Inferior parietal cortex (tissue), 1 donor: ENCODE data around the gene INPP4B.

ENCODE experiments used
- DNase-seq: peaks from one replicate; pipeline ENCODE4 v3.0.0-alpha.2; 2016; ENCODE audit errors: extremely low spot score

The INPP4B gene

DNA sequence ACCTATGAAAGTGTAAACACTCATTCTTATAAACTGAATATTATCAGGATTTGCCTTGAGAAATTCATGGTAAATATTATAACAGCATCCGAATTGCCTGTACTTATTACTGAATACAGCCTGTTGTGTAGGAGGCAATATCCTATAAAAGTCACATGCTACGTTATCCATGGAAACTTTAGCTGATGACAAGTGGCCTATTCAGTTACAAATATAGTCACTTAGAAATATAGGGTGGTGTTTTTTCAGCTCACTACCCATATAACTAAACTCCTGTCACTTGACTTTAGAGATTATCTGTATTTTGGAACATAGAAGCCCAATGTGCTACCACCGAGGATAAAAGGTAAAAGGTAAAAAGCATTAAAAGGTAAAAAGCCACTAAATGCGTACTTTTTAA, 493.4 kb downstream of the INPP4B start:
- DNase-seq, result no peak

DNA sequence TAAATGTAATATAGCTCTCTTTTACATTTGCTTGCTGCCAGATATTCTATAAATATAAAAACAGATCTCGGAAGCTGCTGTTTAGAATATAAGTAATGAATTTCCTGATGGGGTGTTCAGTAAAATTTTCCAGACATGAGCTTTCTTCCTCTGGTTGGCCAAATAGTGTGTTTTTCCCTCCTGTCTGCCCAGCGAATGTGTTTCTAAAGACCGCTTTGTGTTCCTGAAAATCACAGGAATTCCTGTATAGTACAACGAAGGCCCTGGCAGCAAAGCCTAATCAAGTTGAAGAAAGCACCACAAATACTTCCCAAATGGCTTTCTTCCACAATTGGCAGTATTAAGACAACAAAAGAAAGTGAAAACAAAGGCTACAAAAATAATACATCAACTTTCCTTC, 494.1 kb downstream of the INPP4B start:
- DNase-seq, result peak; percentile 10

DNA sequence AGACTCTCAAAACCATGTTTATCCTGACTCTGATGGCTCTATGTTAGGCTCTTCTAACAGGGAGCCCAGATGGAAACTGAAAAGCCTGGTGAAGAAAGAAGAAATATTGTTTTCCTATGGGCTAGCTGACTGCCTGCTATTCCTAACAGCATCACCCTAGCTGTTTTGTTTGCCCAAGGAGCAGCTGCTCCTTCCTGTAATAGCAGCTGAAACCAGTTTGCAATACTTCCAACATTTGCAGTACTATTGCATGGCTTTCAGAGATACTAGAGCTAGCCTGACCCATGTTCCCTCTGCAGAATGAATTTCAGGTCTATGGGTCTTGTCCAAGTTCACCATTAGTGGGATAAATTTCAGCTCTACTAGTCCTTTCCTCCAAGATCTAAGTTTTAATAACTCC, 495.2 kb downstream of the INPP4B start:
- peak; percentile 20 for DNase-seq

DNA sequence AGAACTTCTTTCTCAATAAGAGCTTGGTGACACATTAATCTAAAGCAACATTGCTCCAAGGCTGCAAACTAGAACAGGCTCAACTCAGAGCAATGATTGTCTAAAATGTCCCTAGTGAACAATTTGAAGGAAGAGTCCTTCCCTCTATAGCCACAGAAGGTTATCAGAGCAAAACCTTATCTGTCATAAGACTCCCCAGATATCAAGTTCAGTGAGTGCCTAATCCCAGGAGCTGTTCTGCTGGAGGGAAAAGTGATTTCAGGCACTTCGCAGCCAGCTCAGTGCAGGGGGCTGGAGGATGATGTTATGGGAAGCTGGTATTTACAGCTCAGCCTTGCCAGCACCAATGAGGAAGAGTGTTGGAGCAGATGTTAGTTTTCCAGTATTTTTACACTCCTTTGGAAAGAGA, 497.5 kb downstream of the INPP4B start:
- DNase-seq, result no peak

DNA sequence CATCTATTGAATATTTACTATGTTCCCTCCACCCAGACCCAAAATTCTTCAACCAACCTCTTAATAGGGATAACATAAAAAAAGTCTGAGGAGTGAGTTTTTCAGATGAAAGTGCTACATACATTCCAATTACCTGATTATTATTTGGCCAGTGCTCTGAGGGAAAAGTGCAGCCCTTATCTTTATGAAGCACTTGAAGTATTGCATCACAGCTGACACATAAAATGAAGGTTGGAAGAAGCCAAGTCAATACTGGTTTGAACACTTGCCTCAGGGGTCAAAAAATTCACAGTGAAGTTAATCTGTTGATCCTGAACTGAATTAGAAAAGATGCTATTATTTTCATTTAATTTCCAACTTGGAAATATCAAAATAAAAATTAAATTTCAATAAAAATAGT, 498.9 kb downstream of the INPP4B start:
- DNase-seq, result no peak

DNA sequence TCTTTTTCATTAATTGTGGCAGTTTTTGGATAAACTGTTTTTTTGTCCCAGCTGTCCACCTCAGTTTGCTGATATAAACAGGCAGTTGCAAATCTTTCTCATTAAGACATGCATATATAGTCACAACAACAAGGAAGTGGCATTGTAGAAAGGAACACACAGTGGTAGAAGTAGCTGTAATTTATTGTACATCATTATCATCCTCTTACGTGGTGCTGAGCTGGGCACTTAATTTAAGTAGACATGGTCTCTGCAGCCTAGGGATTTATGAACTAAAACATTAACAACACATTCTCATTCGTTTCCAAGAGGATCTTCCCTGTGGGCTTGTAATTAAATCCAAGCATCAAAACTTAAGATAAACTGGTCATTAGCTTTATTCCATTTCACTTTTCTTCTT, 500.2 kb downstream of the INPP4B start:
- no peak for DNase-seq

DNA sequence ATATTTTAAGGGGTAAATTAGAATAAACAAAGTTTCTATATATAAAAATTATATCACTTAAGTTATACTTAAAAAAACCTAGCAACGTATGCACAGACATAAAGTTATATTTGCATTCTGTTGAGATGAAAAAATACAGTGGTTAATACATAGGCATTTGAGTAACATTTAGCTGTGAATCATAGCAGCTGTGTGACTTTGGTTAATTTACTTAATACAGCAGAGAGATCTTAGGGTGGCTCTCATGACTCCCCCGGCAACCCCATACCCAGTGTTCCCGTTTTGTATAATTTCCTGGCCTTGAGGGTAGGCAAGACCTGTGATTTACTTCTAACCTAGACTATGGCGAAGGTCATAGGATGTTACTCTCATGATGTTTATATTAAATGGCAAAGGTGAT, 504.8 kb downstream of the INPP4B start:
- DNase-seq, result no peak

DNA sequence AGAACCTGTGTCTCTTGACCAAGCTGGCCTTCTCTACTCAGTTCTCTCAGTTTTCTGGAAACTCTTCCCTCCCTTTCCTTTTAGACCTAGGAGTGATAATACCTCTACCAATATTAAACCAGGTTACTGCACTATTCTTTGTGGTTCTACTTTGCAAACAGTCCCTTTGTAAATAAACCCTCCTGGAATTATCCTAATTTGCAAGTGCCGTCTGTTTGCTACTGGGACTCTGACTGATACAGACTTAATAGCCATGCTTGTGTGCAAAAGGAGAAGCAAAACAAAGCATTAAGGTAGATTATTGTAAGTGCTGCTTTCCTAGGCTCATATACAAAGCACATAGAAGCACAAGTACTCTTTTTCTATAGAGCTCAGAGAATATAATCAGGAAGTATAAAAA, 507.0 kb downstream of the INPP4B start:
- DNase-seq, result no peak

DNA sequence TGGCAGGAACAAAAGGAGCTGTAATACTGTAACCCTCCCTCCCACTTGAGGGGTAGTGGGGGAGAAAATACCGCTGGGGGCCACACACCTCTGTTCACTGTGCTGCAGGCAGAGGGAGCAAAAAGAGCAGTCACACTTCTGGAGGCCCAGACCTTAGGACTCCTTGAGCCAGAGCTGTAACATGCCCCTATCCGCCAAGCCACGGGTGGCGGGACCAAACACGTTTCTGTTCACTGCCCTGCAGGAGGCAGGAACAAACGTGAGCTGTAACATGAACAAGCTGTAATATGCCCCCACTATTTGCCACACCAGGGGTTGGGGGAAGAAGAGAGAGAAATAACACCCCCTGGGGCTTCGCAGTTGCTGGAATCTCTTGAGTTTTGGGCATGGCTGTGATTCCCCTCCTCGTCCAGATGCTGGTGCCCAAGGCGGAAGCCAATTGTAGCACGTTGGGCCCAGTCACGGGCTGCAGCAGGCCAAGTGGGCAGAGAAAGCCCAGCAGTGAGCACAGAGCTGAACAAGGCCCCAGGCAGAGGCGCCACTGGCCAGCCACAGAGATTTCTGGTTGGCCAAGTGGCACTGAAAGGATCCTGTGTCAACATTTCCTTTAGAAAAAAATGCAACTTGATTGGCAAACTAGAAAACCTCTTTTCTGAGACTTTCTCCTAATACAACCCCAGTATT, 509.7 kb downstream of the INPP4B start:
- no peak for DNase-seq

DNA sequence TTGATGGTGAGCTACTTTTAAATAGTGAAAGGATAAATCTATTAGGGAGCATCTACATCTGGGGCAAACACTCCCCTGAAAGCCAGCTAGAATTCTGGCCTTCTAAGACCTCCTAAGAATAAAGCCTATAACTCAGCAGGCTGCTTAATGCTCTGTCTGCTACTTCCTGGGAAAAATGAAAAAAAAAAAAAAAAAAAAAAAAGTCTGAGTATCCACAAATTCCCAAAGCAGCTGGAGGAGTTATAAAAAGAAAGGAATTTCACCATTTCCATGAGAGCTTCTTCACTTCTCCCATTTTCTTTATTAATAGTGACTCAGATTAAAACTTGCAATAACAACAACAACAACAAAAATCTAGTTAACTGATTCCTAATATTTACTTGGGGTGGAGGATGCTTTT, 511.2 kb downstream of the INPP4B start:
- DNase-seq, result no peak

DNA sequence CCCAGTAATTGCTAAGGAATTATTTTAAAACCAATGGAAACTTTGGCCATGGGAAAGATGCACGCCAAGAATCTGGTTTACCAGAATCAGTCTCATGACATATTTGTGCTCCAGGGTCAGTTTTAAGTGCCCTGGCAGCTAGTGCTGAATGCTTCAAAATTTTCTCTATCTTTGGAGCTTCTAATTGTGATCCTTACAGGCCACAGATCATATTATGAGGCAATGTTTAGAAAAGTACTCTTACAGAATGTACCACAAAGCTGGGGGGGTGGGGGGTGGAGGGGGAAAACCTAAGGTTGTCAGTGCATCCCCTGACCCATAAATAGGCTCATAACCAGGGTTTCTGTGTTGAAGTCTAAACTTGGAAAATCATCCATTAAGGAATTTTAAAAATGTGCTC, 514.5 kb downstream of the INPP4B start:
- DNase-seq, result no peak

DNA sequence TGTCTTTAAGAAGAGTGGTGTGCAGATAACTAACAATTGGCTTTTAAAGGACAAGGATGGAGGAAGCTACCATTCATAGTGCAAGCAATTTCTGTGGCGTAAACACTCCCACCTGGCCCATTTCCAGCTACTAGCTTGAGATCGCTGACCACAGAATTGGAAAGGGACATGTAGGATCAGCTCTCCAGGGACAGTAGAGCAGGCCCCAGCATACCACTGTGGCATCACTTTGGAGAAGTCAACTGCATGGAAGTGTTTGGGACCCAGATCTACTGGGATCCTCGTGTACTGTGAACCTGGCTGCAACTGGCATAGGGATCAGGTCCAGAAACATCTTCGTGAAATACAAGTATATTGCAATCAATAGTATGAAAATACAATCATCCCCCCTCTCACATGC, 515.0 kb downstream of the INPP4B start:
- DNase-seq, result no peak

DNA sequence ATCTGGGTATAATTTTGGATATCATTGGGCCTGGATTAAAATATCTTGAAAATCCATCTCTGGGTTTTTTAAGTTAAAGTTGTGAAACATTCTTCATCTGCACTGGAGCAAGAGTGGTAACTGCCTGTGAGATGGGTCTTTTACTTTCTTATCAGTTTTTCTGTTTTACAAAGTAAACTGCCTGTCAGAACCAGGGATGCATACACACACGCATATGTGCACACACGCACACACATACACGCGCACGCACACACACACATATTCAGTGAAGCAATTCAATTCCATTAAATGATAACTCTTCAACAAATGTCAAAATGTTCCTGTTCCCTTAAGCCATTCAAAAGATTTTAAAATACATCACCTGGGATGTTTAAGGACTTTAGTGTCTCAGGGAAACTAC, 515.8 kb downstream of the INPP4B start:
- no peak for DNase-seq

DNA sequence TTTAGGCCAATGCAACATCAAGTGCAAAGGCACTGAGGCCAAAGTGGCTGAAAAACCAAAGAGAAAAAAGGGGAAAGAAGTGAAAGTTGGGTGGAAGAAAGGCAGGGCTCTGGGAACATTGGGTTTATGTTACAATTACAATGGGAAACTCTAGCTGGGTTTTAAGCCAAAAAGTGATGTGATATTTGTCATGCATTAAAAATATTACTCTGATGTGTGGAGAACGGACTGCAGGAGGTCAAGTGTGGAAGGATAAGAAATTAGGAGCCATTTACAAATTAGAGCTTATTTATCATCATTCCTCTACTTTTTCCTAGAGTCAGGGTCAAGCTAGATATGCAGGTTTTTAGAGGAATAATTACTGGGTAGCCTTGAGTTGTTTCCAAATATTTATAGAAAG, 516.8 kb downstream of the INPP4B start:
- DNase-seq, result no peak

DNA sequence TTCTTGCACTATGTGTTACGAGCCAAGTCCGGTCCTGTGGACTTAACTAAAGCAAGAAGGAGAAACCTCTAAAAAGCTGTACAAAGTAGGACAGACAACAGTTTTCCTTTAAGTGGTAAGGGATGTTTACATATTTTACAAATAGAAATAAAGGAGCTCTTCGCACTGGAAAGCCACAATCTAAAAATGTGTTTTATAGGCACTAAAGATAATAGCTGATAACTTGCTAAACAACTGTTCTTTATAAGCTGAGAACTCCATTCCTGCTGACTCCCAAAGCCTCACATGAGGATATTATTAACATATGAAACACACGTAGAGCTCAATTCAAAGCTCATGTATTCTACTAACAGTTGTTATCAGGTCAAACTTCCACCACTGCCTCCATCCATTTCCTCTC, 519.9 kb downstream of the INPP4B start:
- no peak for DNase-seq

DNA sequence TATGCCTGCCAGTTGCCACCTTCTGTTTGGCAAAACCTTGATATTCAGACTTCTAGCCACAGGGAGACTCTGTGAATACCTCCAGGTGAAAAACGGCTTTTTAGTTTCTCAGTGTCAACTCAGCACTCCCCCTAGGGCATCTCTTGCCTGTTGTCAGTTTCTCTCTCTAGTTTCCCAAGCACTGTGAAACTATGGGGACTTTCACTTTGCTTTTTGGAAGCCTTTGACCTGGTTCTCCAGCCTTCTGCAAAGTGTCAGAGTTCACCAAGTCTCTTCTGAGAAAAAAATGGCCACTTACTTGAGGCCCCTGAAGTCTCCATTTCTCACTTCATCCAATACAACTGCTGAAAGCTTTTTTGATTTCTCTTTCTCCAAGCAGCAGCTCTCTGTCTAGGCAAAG, 521.5 kb downstream of the INPP4B start:
- DNase-seq, result no peak

DNA sequence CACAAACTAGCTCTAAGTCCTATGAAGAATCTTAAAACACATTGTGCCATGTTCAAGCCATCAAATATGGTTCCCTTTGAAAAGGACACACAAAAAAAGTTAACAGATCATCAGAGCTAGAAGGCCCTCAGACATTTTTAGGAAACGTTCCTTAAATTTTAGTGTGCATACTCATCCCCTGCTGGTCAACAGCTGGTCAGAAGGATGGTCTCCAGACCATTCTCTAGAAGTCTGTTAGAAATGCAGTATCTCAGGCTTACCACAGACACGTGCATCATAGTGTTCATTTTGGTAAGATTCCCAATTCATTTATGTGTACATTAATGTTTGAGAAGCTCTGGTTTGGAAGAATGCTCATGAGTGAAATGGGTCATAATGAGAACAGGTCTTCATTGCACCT, 523.1 kb downstream of the INPP4B start:
- no peak for DNase-seq

DNA sequence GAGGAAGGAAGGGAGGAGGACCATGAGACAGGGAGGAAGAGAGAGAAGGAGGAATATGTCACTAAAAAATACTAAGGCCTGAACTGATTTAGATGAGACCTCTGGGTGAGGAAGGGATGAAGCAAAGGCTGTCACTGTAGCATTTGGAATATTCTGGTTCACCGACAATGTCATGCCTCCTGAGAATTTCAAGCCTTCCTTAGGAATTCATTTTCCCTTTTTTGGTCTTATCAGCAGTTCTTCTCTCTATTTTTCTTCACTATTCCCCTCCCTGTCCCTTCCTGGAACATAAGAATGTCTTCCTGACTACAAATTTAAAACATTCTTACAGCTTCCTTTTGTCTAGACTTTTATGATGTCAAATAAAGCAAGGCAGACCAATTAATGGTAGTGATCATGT, 527.8 kb downstream of the INPP4B start:
- no peak for DNase-seq

DNA sequence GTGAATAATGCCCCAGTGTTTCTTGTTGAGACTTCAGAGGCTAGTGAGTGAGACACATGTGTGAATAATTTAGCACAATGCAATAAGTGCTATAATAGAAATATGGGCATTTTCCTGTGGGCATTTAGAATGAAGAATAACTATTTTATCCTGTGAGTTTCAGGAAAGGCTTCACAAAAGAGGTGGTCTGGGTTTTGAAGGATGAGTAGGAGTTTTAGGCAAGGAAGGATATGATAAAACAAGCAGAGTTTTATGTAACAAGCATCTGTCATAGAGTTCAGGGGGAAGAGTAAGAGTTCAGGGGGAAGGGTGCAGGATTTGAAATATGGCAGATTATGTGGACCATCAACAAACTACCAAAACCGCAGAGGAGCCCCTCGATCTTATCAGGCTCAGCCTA, 529.2 kb downstream of the INPP4B start:
- DNase-seq, result no peak

DNA sequence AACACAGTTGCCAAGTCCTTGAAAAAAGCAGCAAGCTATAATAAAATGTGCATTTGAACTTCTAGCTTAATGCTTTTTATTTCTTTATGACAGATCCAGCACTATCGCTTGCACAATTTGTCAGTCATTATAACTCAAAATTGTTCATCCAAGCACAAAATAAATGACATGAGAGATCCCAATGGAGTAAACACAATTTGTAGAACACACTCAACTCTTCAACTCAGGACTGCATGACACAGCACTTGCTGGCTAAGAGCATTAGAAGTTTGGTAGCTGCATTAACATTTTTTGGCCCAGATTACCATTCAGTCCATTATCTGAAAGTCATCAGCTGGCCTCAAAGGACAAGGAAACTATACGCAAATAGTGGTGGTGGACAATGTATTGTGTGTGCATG, 530.1 kb downstream of the INPP4B start:
- no peak for DNase-seq

DNA sequence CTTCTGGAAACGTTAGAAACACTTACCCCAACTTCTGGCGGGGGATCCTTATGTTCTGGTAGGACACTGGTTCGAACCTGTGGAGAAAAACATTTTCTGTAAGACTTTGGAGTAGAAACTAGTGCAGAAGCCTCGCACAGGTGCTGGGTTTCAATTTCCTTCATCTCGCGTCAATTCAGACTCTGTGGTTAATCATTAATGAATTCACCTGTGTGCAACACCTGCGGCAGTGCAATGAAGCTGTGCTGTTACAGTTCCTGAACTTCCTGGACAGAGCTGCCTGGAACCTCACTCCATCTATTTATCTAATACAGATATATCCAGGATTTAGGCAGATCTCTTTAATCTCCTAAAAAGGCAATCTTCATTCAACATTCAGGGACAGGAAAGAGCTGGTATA, 531.4 kb downstream of the INPP4B start:
- no peak for DNase-seq

DNA sequence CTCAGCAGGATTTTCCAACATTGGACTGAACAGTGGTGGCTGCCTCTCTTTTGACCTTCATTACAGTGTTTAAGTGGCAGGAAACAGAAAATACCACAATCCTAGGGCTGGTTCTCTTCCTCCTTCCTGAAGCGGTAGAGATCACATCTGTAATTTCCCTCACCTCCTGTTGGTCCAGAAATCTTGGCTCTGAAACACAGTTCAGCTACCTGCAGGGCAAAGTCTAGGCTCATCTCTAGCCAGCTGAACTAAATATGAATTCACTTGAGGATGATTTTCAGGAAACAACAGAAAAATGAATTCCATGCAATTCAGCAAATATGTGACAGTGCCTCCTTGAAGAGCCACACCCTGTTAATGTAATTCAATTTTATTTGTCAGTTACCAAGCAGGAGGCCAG, 531.9 kb downstream of the INPP4B start:
- no peak for DNase-seq

DNA sequence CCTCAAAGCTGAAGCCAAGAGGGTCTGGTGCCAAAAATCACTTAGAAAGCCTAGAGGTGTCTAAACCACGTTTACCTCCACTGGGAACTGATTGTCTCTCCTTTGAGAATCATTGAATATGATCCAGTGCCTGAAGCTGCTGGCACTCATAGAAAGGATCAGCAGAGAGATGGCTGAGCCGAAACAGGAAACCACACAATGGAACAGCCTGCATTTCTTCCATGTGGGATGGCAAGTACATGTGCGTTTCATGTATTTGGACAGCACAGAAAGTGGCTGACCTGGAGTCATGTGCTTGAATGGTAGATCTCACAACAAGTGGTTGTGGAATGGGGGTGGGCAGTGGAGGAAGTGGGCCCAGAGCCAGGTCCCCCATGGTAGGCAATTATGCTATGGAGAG, 533.7 kb downstream of the INPP4B start:
- no peak for DNase-seq

DNA sequence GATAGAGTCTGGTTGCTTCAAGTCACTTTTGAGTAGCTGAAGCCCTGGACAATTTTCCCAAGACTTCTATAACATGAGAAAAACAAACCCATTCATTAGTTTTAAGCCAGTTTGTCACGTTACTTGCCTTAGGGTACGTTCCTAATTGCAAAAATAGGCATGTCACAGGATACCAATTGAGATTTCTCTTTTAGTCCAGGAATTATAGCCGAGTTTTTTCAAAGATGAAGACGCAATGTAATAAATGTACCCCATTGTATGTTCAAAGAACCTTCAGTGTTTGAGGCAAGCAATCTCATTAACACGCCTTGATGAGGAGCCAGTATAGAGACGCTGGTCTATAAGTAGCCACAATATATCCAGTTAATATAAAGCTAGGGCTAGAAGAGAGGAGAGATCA, 534.2 kb downstream of the INPP4B start:
- no peak for DNase-seq

DNA sequence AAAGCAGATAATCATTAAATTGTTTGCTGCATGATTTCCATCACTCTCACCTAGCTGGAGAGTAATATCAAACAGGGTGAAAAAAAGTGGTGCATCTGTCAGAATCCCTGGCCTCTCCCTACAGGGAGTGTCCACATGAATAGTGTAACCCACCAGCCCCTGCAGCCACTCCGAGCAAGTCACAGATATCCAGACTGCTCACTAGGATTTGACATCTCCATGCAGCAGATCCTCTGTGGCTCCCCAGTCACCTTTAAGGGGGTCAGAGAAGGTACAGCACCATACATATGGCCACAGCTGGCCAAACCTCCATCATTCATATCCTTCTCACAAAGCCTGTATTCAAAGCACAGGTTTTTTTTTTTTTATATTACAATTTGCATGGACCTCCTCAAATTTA, 536.3 kb downstream of the INPP4B start:
- no peak for DNase-seq
